ENCODE measurements around the gene KLK1.

DNA sequence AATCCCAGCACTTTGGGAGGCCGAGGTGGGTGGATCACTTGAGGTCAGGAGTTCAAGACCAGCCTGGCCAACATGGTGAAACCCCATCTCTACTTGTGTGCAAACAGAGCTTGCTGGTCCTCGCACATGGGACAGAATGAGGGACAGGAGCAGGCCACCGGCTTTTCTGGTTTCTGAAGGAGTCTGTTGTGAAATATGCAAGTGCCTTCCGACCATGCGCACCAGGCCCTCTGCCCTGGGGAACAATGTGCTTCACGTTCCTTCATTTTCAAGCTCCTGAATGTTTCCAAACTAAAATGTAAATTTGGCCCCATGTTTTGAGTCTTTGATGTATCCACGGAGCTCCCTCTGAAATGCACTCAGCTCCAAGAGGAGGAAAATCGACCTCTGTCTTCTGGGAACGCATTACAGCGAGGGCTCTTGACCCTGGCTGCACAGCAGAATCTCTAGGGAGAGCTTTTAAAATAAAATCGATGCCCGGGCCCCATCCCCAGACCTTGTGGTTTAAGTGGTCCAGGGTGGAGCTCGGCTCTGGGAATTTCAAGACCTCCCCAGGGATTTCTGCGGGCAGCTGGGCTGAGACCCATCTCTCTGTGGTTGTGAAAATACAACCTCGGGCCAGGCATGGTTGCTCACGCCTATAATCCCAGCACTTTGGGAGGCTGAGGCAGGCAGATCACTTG, 42.7 kb downstream of the KLK1 start:
- TF ChIP-seq, protein P1, sequence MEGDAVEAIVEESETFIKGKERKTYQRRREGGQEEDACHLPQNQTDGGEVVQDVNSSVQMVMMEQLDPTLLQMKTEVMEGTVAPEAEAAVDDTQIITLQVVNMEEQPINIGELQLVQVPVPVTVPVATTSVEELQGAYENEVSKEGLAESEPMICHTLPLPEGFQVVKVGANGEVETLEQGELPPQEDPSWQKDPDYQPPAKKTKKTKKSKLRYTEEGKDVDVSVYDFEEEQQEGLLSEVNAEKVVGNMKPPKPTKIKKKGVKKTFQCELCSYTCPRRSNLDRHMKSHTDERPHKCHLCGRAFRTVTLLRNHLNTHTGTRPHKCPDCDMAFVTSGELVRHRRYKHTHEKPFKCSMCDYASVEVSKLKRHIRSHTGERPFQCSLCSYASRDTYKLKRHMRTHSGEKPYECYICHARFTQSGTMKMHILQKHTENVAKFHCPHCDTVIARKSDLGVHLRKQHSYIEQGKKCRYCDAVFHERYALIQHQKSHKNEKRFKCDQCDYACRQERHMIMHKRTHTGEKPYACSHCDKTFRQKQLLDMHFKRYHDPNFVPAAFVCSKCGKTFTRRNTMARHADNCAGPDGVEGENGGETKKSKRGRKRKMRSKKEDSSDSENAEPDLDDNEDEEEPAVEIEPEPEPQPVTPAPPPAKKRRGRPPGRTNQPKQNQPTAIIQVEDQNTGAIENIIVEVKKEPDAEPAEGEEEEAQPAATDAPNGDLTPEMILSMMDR (IDR thresholded peaks at IDR 0.05), result no peak
- no peak for TF ChIP-seq POLR2A (IDR thresholded peaks at IDR 0.05)

Data from adrenal gland (tissue), 5 donors.